GM21737 (cell line): ENCODE measurements around the gene ABCC9.

Experiments used
- ATAC-seq: cut with Tn5 transposase; IDR thresholded peaks from one replicate; pipeline ENCODE4 v1.9.1; 2021; ENCODE audit warnings: mild to moderate bottlenecking, moderate library complexity; ENCODE audit not compliant: unreplicated experiment

The ABCC9 gene

GRCh38 chr12:21940549-21941505 lies at the start of gene ABCC9:
ABCC9 (minus strand) TSS chr12:21941426; CDS start chr12:21936674, 4,752 bp downstream.
- no peak for ATAC-seq

GRCh38 chr12:21989819-21990412 lies 48.7 kb upstream of the ABCC9 start:
- no peak for ATAC-seq

GRCh38 chr12:21988619-21989018 lies 47.4 kb upstream of the ABCC9 start:
- no peak for ATAC-seq

GRCh38 chr12:21987755-21988154 lies 46.5 kb upstream of the ABCC9 start:
- ATAC-seq = no peak

- ATAC-seq = no peak
These were observed 43.9 kb upstream of the ABCC9 start for GRCh38 chr12:21985155-21985554.

GRCh38 chr12:21984375-21984774 lies 43.1 kb upstream of the ABCC9 start:
- ATAC-seq = no peak

GRCh38 chr12:21983095-21983494 lies 41.9 kb upstream of the ABCC9 start:
- ATAC-seq = no peak

- no peak for ATAC-seq
These were observed 39.3 kb upstream of the ABCC9 start for GRCh38 chr12:21980544-21980943.

- ATAC-seq = no peak
These were observed 34.1 kb upstream of the ABCC9 start for GRCh38 chr12:21975293-21975692.

GRCh38 chr12:21973221-21973620 lies 32.0 kb upstream of the ABCC9 start:
- ATAC-seq = no peak

- ATAC-seq = no peak
These were observed 30.8 kb upstream of the ABCC9 start for GRCh38 chr12:21972055-21972454.

- no peak for ATAC-seq
These were observed 30.1 kb upstream of the ABCC9 start for GRCh38 chr12:21971344-21971743.

GRCh38 chr12:21962821-21963220 lies 21.6 kb upstream of the ABCC9 start:
- ATAC-seq = no peak

GRCh38 chr12:21962236-21962635 lies 21.0 kb upstream of the ABCC9 start:
- ATAC-seq = no peak

GRCh38 chr12:21950649-21951048 lies 9.4 kb upstream of the ABCC9 start:
- no peak for ATAC-seq

- no peak for ATAC-seq
These were observed 7.8 kb upstream of the ABCC9 start for GRCh38 chr12:21949036-21949435.

- no peak for ATAC-seq
These were observed 5.8 kb upstream of the ABCC9 start for GRCh38 chr12:21946983-21947382.

- ATAC-seq = no peak
These were observed 3.8 kb upstream of the ABCC9 start for GRCh38 chr12:21945002-21945401.

- no peak for ATAC-seq
These were observed 1.1 kb upstream of the ABCC9 start for GRCh38 chr12:21942377-21942703.

- ATAC-seq = no peak
These were observed 515 bp upstream of the ABCC9 start for GRCh38 chr12:21941506-21942376.

GRCh38 chr12:21939435-21939834 lies 1.8 kb downstream of the ABCC9 start:
- ATAC-seq = no peak
